Panc1 (cell line): ENCODE results near the gene SLC17A6.

ENCODE experiments used
- POLR2AphosphoS5 ChIP-seq: IDR thresholded peaks from 2 replicates; pipeline ENCODE4 v1.6.1; 2012; ENCODE audit warnings: mild to moderate bottlenecking, low read depth, low read length, moderate library complexity
- TF ChIP-seq, protein P1 (sequence below): fragments of 450-650 bp; IDR thresholded peaks from 2 replicates; pipeline ENCODE4 v1.5.1; 2017; ENCODE audit warnings: mild to moderate bottlenecking

DNA sequence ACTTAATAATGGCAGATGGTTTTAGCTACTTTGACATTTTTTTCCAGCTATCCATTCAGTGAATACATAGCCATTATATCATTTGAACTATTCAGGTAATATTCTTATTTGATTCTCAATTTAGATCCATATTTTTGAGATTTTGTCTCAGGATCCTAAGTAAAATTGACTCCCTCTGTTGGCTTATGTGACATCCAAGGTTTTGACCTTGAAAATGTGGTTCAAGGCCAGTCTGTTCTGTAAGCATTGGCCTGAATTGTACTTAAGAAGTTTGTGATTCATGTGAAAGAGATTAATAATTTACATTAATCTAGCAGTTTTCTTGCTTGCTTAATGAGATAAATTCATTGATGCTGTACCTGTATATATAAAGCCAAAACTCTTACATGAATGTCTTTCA is 1.6 kb upstream of the SLC17A6 start:
- TF ChIP-seq, protein P1, sequence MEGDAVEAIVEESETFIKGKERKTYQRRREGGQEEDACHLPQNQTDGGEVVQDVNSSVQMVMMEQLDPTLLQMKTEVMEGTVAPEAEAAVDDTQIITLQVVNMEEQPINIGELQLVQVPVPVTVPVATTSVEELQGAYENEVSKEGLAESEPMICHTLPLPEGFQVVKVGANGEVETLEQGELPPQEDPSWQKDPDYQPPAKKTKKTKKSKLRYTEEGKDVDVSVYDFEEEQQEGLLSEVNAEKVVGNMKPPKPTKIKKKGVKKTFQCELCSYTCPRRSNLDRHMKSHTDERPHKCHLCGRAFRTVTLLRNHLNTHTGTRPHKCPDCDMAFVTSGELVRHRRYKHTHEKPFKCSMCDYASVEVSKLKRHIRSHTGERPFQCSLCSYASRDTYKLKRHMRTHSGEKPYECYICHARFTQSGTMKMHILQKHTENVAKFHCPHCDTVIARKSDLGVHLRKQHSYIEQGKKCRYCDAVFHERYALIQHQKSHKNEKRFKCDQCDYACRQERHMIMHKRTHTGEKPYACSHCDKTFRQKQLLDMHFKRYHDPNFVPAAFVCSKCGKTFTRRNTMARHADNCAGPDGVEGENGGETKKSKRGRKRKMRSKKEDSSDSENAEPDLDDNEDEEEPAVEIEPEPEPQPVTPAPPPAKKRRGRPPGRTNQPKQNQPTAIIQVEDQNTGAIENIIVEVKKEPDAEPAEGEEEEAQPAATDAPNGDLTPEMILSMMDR = no peak
- TF ChIP-seq POLR2AphosphoS5 = no peak
